Uterus (tissue), 2 donors: ENCODE results near the gene TRIP4.

ENCODE experiments used
- POLR2A ChIP-seq, 2 donors: fragments of 450-650 bp; IDR thresholded peaks; one replicate each; pipeline ENCODE4 v1.6.1; 2016; ENCODE audit warnings: antibody characterized with exemption in 2 of 2, mild to moderate bottlenecking in 1 of 2, moderate library complexity in 1 of 2
- TF ChIP-seq, protein P1 (sequence below), 4 experiments: fragments of 200-600 bp in 2 of 4; fragments of 450-650 bp in 2 of 4; sonication (generic) in 2 of 4; IDR thresholded peaks; one replicate each; pipeline ENCODE4 v1.5.1; 2016 to 2019; ENCODE audit warnings: antibody characterized with exemption in 4 of 4, mild to moderate bottlenecking in 2 of 4, moderate library complexity in 1 of 4

DNA sequence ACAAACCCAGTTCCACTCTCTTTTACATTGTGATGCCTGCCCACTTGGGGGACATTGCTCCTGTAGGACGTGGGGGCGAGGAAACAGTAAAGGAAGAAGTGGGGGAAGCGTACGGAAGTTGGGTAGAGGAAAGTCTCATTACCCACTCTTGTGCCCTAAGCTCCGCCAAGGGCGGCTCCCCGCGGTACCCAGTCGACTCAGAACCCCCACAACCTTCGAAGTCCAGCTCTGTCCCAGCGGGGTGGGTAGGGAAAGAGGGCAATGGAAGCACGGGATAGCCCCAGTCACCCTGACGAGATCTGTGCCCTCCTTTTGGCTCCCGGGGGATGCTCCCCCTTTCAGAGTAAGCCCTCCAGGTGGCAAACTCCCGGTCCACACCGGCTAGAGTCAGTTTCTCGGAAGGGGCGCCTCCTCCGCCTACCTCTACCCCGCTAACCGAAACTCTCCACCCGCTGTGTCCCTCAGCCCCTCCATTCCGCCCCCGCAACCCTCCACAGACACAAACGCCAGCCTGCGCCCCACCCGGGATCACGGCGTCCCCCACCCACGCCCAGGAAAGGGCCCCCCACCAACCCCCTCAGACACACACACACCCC, 32.2 kb upstream of the TRIP4 start:
- TF ChIP-seq, protein P1, sequence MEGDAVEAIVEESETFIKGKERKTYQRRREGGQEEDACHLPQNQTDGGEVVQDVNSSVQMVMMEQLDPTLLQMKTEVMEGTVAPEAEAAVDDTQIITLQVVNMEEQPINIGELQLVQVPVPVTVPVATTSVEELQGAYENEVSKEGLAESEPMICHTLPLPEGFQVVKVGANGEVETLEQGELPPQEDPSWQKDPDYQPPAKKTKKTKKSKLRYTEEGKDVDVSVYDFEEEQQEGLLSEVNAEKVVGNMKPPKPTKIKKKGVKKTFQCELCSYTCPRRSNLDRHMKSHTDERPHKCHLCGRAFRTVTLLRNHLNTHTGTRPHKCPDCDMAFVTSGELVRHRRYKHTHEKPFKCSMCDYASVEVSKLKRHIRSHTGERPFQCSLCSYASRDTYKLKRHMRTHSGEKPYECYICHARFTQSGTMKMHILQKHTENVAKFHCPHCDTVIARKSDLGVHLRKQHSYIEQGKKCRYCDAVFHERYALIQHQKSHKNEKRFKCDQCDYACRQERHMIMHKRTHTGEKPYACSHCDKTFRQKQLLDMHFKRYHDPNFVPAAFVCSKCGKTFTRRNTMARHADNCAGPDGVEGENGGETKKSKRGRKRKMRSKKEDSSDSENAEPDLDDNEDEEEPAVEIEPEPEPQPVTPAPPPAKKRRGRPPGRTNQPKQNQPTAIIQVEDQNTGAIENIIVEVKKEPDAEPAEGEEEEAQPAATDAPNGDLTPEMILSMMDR (IDR thresholded peaks at IDR 0.05) = no peak
- no peak for TF ChIP-seq POLR2A (IDR thresholded peaks at IDR 0.05)
